Measurements from ENCODE around the gene DCANP1.

DNA sequence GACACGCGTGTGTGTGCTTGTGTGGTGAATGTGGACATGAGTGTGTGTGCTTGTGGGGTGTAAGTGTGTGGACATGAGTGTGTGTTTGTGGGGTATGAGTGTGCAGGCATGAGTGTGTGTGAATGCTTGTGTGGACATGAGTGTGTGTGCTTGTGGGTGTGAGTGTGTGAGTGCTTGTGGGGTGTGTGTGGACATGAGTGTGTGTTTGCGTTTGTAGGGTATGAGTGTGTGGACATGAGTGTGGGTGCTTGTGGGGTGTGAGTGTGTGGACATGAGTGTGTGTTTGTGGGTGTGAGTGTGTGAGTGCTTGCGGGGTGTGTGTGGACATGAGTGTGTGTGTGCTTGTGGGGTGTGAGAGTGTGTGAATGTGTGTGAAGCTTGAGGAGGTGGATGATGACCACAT lies 34.8 kb upstream of the DCANP1 start:
- TF ChIP-seq CTCF (IDR thresholded peaks at IDR 0.05) (no peak), EZH2 (IDR thresholded peaks at IDR 0.05; ENCODE audit: borderline replicate concordance, insufficient read depth, low read depth, low read length, poor library complexity, severe bottlenecking) (no peak)

All from B cell (primary cell).